Upper lobe of left lung (tissue), 6 donors: ENCODE results near the gene CSF1. TPM values are rescaled to one million over a fixed set of nuclear protein-coding genes. Genes with fewer than 3 reads are reported as not detected.

Source experiments
- ATAC-seq, 2 donors: fragments of 200-7000 bp; cut with Tn5 transposase; one replicate each; pipeline ENCODE4 v1.9.1; 2022; ENCODE audit warnings: mild to moderate bottlenecking in 2 of 2, moderate library complexity in 2 of 2; ENCODE audit not compliant: low FRiP score in 2 of 2
- DNase-seq, 2 donors: peaks; one replicate each; pipeline ENCODE4 v3.0.0-alpha.2; 2019 to 2020
- H3K27ac ChIP-seq, 4 donors: fragments of 200-600 bp; sonication (generic); one replicate each; pipeline ENCODE4 v1.5.1; 2016 to 2019
- H3K27me3 ChIP-seq, 4 donors: fragments of 200-600 bp; sonication (generic); one replicate each; pipeline ENCODE4 v1.5.1; 2017 to 2019
- H3K36me3 ChIP-seq, 4 donors: fragments of 200-600 bp; sonication (generic); one replicate each; pipeline ENCODE4 v1.5.1; 2016 to 2019
- H3K4me1 ChIP-seq, 4 donors: fragments of 200-600 bp; sonication (generic); one replicate each; pipeline ENCODE4 v1.5.1; 2018 to 2019
- H3K4me3 ChIP-seq, 4 donors: fragments of 200-600 bp; sonication (generic); one replicate each; pipeline ENCODE4 v1.5.1; 2017 to 2019; ENCODE audit warnings: mild to moderate bottlenecking in 2 of 4, moderate library complexity in 1 of 4
- H3K9me3 ChIP-seq, 4 donors: fragments of 200-600 bp; sonication (generic); one replicate each; pipeline ENCODE4 v1.5.1; 2018 to 2019
- CTCF ChIP-seq, 6 experiments: fragments of 450-650 bp in 4 of 6; fragments of 200-600 bp in 2 of 6; sonication (generic) in 2 of 6; IDR thresholded peaks; one replicate each; pipeline ENCODE4 v1.5.1; 2016 to 2019; ENCODE audit warnings: antibody characterized with exemption in 6 of 6
- EP300 ChIP-seq, 4 donors: sonication (generic); formaldehyde crosslinking; IDR thresholded peaks; one replicate each; pipeline ENCODE4 v1.5.1; 2017; ENCODE audit warnings: antibody characterized with exemption in 4 of 4, control low read depth in 2 of 4
- POLR2A ChIP-seq, 4 donors: fragments of 450-650 bp; IDR thresholded peaks; one replicate each; pipeline ENCODE4 v1.5.1; 2016 to 2017; ENCODE audit warnings: antibody characterized with exemption in 4 of 4, mild to moderate bottlenecking in 2 of 4
- POLR2AphosphoS5 ChIP-seq, 2 donors: sonication (generic); formaldehyde crosslinking; IDR thresholded peaks; one replicate each; pipeline ENCODE4 v1.5.1; 2017; ENCODE audit warnings: antibody characterized with exemption in 2 of 2
- WGBS, 2 donors: methylation state at CpG; one replicate each; pipeline ENCODE4 v1.1.5; 2017 to 2018; 5-methylcytosine and 5-hydroxymethylcytosine counted together
- total RNA-seq, 6 donors: library from RNA; depleted of rRNA in 4 of 6; stranded (reverse); fragments of >200 nt in 4 of 6; gene quantifications; one replicate each; pipeline versions ENCODE4 v1.1.0 to v1.2.1, GENCODE V29; 2016 to 2021
- donor health status: DM: no; HTN: no; CAD: no; lungs with moderate emphysema.
- donor health status: DM: no; HTN: yes; CAD: no; lungs with severe emphysema.

Gene CSF1
- total RNA-seq, 6 donors from 2014 or later: 19.4 to 106 (median 36.5) TPM

- Histone ChIP-seq H3K36me3 (peaks cover 0 to 46% (median 33%) of the 10 kb centered on the region in 4 donors), H3K27ac (peak overlapping the region in 3 of 4 donors; percentile 68 to 90 (median 83)), H3K4me3 (no peak overlapping the region), H3K4me1 (peaks cover 48 to 60% (median 53%) of the 10 kb centered on the region in 4 donors), H3K9me3 (no peaks in the 10 kb centered on the region), H3K27me3 (no peaks in the 10 kb centered on the region)
- WGBS, 2 donors: 86 to 94% methylated on average over 7 to 11 of the region's 11 CpGs
- TF ChIP-seq EP300 (IDR thresholded peaks at IDR 0.05): no peak
- no peak for TF ChIP-seq CTCF (IDR thresholded peaks at IDR 0.05)
- TF ChIP-seq POLR2AphosphoS5 (IDR thresholded peaks at IDR 0.05): no peak
- DNase-seq: peak in 1 of 2 donors; percentile 34
- no peak for ATAC-seq
Measured at GRCh38 chr1:109929588-109930251, 19.1 kb downstream of the CSF1 start.

GRCh38 chr1:109930252-109930993 is 19.8 kb downstream of the CSF1 start:
- Histone ChIP-seq H3K27ac (peak overlapping the region in 3 of 4 donors; percentile 68 to 90 (median 83)), H3K27me3 (no peaks in the 10 kb centered on the region), H3K4me3 (no peak overlapping the region), H3K4me1 (peaks cover 48 to 60% (median 53%) of the 10 kb centered on the region in 4 donors), H3K9me3 (no peaks in the 10 kb centered on the region), H3K36me3 (peaks cover 0 to 39% (median 27%) of the 10 kb centered on the region in 4 donors)
- peak in 1 of 2 donors; percentile 51 for DNase-seq
- TF ChIP-seq CTCF (IDR thresholded peaks at IDR 0.05) (no peak), POLR2AphosphoS5 (IDR thresholded peaks at IDR 0.05) (no peak), EP300 (IDR thresholded peaks at IDR 0.05) (no peak), POLR2A (IDR thresholded peaks at IDR 0.05) (no peak)
- WGBS, 2 donors: 95 to 96% methylated on average over 7 to 9 of the region's 9 CpGs
- no peak for ATAC-seq

- DNase-seq (peak; percentile 84 to 87), ATAC-seq (peak; percentile 69 to 82)
- peak in 2 of 6 experiments; percentile 22 to 39 for TF ChIP-seq CTCF (IDR thresholded peaks at IDR 0.05)
- TF ChIP-seq POLR2A (IDR thresholded peaks at IDR 0.05): no peak
- Histone ChIP-seq H3K4me3 (no peak overlapping the region), H3K4me1 (peaks cover 48 to 56% (median 54%) of the 10 kb centered on the region in 4 donors), H3K36me3 (peaks cover 0 to 31% (median 22%) of the 10 kb centered on the region in 4 donors), H3K27ac (peak overlapping the region; percentile 37 to 90 (median 76)), H3K9me3 (no peaks in the 10 kb centered on the region), H3K27me3 (no peaks in the 10 kb centered on the region)
- 45 to 53% methylated on average over 10 of the region's 10 CpGs for WGBS, 2 donors
Measured at GRCh38 chr1:109931189-109931731, 20.6 kb downstream of the CSF1 start.

GRCh38 chr1:109931911-109932636 is 21.4 kb downstream of the CSF1 start:
- no peak for ATAC-seq
- peaks cover 47 to 52% (median 50%) of the 10 kb centered on the region in 4 donors for H3K4me1 ChIP-seq
- no peak for TF ChIP-seq EP300 (IDR thresholded peaks at IDR 0.05)
- TF ChIP-seq POLR2AphosphoS5 (IDR thresholded peaks at IDR 0.05): no peak
- TF ChIP-seq CTCF (IDR thresholded peaks at IDR 0.05): no peak
- TF ChIP-seq POLR2A (IDR thresholded peaks at IDR 0.05): no peak
- WGBS, 2 donors: 99 to 100% methylated on average over 2 to 3 of the region's 3 CpGs
- peak overlapping the region in 1 of 4 donors; percentile 90 for H3K27ac ChIP-seq
- no peaks in the 10 kb centered on the region for H3K9me3 ChIP-seq
- H3K36me3 ChIP-seq: peaks cover 0 to 23% (median 19%) of the 10 kb centered on the region in 4 donors
- H3K27me3 ChIP-seq: no peaks in the 10 kb centered on the region
- no peak for DNase-seq
- no peak overlapping the region for H3K4me3 ChIP-seq
